Left forelimb (tissue), 1 donor: Measurements from ENCODE around the gene LRRC28.
"Not testable (repeated sequence)": the region's sequence is repeated elsewhere in the genome, so short reads cannot be mapped to it uniquely, and the experiment has no call there.

Experiments
- DNase-seq: peaks from one replicate; pipeline ENCODE4 v3.0.0-alpha.2; 2018; ENCODE audit warnings: low spot score

The LRRC28 gene

GRCh38 chr15:99250857-99251841, at the start of gene LRRC28:
LRRC28 (plus strand) TSS chr15:99251481; CDS start chr15:99255958, 4,477 bp downstream.
- DNase-seq: peak; percentile 99

- DNase-seq: no peak
Measured at GRCh38 chr15:99202176-99202552, 49.1 kb upstream of the LRRC28 start.

GRCh38 chr15:99207672-99208071, 43.6 kb upstream of the LRRC28 start:
- DNase-seq: no peak

GRCh38 chr15:99209326-99209725, 42.0 kb upstream of the LRRC28 start:
- no peak for DNase-seq

GRCh38 chr15:99210334-99210733, 40.9 kb upstream of the LRRC28 start:
- DNase-seq: no peak

GRCh38 chr15:99211926-99212325, 39.4 kb upstream of the LRRC28 start:
- DNase-seq: no peak

GRCh38 chr15:99212406-99212805, 38.9 kb upstream of the LRRC28 start:
- DNase-seq: no peak

GRCh38 chr15:99213187-99213811, 38.0 kb upstream of the LRRC28 start:
- peak; percentile 71 for DNase-seq

GRCh38 chr15:99224372-99225214, 26.7 kb upstream of the LRRC28 start:
- no peak for DNase-seq

- no peak for DNase-seq
Measured at GRCh38 chr15:99226802-99227201, 24.5 kb upstream of the LRRC28 start.

- DNase-seq: no peak
Measured at GRCh38 chr15:99228120-99228770, 23.0 kb upstream of the LRRC28 start.

- no peak for DNase-seq
Measured at GRCh38 chr15:99230867-99231266, 20.4 kb upstream of the LRRC28 start.

- no peak for DNase-seq
Measured at GRCh38 chr15:99232740-99233139, 18.5 kb upstream of the LRRC28 start.

- not testable (repeated sequence) for DNase-seq
Measured at GRCh38 chr15:99234160-99234559, 17.1 kb upstream of the LRRC28 start.

GRCh38 chr15:99238849-99239248, 12.4 kb upstream of the LRRC28 start:
- DNase-seq: no peak

- DNase-seq: no peak
Measured at GRCh38 chr15:99239545-99240198, 11.6 kb upstream of the LRRC28 start.

GRCh38 chr15:99241752-99242151, 9.5 kb upstream of the LRRC28 start:
- no peak for DNase-seq

GRCh38 chr15:99244306-99244705, 7.0 kb upstream of the LRRC28 start:
- no peak for DNase-seq

- no peak for DNase-seq
Measured at GRCh38 chr15:99247062-99247461, 4.2 kb upstream of the LRRC28 start.

GRCh38 chr15:99248000-99248715, 3.1 kb upstream of the LRRC28 start:
- DNase-seq: no peak
